AG09319 (cell line): ENCODE measurements around the gene HECTD4.

Source experiments
- DNase-seq: peaks from one replicate; pipeline ENCODE4 v3.0.0-alpha.2; 2010; ENCODE audit warnings: low read depth; ENCODE audit errors: extremely low read depth
- CTCF ChIP-seq: IDR thresholded peaks from 2 replicates; pipeline ENCODE4 v1.5.1; 2011; ENCODE audit warnings: low read depth, mild to moderate bottlenecking, inconsistent platforms, low read length, moderate library complexity

HECTD4 gene

DNA sequence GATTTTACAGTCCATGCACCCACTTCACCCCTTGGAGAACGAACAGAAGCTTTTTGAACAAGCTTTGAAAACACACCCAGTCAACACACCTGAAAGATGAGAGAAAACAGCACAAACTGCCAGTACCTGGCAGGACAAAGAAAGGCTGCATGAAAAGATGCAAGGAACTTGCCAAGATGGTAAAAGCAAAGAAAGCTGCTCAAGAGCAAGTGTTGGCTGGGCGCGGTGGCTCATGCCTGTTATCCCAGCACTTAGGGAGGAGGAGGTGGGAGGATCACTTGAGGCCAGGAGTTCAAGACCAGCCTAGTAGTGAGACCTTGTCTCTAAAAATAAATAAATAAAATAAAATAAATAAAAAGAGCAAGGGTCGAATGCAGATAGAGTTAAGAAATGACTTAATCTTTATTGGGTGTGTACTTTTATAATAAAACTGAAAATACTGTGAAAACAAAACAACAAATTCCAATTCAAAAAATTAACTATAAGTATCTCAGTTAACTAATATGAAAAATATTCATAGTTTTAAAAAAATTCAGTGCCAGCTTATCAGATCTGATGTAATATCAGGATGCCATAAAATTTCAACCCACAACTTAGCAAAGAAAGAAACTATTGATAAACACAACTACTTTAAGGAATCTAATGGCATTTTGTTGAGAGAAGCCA, 59.2 kb downstream of the HECTD4 start:
- DNase-seq, result no peak
- no peak for TF ChIP-seq CTCF

GRCh38 chr12:112322441-112322840, 59.8 kb downstream of the HECTD4 start:
- no peak for DNase-seq
- TF ChIP-seq CTCF, result no peak

DNA sequence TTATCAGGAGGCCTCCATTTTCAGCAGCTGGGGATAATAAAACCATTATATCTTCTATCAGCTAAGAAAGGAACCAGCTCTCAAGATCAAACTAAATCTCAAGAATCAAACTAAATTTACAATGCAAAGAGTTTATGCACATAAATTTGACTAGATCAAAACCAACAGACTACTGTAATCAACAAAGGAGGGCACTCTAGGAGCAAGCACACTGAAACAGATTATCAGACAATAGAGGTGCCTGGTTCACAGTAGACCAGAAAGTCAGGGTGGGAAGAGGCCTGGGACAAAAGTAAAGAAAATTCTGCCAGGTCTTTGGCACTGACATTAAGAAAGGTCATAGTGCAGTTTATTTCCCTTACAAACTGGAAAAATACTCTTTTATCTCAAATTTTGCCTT, 61.0 kb downstream of the HECTD4 start:
- DNase-seq, result no peak
- TF ChIP-seq CTCF, result no peak

DNA sequence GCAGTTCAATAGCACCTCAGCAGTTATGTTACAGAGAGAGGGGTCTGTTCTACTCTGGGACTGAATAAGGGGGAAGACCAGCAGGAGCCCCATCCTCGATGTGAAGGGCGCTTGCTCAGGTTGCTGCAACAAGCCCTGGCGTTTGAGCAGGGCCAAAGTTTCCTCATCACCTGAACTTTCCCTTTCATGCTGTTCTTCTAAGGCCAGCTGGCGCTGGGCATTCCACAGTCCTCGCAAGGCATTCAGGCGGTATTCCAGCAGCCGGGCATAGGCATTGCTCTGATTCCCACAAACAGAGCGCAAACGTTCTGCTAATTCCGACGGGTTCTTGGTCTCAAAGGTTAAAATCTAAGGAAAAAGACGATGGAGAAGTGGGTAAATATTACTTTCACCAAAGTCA, 62.8 kb downstream of the HECTD4 start:
- TF ChIP-seq CTCF, result no peak

DNA sequence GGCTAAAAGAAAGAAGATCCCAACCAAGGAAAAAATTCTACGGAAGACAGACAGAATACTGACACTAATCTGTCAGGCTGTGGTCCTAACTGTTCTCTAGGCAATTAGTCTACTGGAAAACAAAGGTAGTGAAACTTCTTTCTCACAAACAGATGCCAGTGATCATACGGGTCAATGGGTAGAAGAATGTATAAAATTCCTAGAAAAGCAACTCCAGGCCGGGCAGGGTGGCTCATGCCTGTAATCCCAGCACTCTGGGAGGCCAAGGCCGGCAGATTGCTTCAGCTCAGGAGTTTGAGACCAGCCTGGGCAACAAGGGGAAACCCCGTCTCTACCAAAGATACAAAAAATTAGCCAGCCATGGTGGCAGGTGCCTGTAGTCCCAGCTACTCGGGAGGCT, 64.8 kb downstream of the HECTD4 start:
- DNase-seq, result no peak
- TF ChIP-seq CTCF, result no peak

More for the DNA sequence above, 62.8 kb downstream of the HECTD4 start:
- no peak for DNase-seq

- TF ChIP-seq CTCF, result no peak
- no peak for DNase-seq
Observed at GRCh38 chr12:112314981-112315380, 67.2 kb downstream of the HECTD4 start.

- DNase-seq, result no peak
- no peak for TF ChIP-seq CTCF
Observed at GRCh38 chr12:112309797-112310196, 72.4 kb downstream of the HECTD4 start.
